Ovary (tissue), 3 donors: ENCODE data around the gene ANKMY1.

Experiments used
- CTCF ChIP-seq, 3 donors: fragments of 450-650 bp in 2 of 3; fragments of 200-600 bp in 1 of 3; IDR thresholded peaks; one replicate each; pipeline versions ENCODE4 v1.5.1 to v1.8.0; 2016 to 2022; ENCODE audit warnings: antibody characterized with exemption in 3 of 3, mild to moderate bottlenecking in 1 of 3
- EP300 ChIP-seq: sonication (generic); formaldehyde crosslinking; IDR thresholded peaks from one replicate; pipeline ENCODE4 v1.6.1; 2017; ENCODE audit warnings: antibody characterized with exemption
- donor health status: DM: no; HTN: no; CAD: no.

GRCh38 chr2:240512109-240512485 is 45.7 kb downstream of the ANKMY1 start:
- no peak for TF ChIP-seq CTCF (IDR thresholded peaks at IDR 0.05)
- no peak for TF ChIP-seq EP300
